ENCODE data around the gene MPPED1. TPM values are rescaled to one million over a fixed set of nuclear protein-coding genes. Genes with fewer than 3 reads are reported as not detected.

MPPED1 gene
- total RNA-seq, 1 experiment from 2014 or later: not detected

DNA sequence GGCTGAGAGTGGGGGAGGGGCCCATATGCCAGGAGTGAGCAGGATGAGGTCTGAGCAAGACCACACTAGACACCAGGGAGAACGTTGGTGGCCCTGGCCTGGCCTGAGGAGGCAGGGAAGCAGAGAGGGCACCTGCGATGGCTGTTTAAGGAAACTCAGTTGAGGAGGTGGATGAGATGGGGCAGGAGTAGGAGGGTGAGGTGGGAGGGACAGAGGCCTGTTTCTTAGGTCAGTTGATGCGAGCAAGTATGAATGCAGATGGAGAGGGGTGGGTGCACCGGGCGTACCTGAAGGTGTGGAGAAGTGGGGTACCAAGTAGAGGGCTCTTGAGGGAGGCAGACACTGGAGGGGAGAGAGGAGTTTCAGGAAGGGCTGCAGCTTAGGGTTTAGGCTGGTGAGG is 10.6 kb upstream of the MPPED1 start:
- no peak for DNase-seq
- Histone ChIP-seq H3K27me3 (no peaks in the 10 kb centered on the region), H3K9me3 (no peaks in the 10 kb centered on the region), H3K4me3 (no peak overlapping the region), H3K36me3 (no peaks in the 10 kb centered on the region)

- H3K9me3 ChIP-seq: no peaks in the 10 kb centered on the region
Measured at GRCh38 chr22:43401661-43402060, 10.2 kb upstream of the MPPED1 start.

DNA sequence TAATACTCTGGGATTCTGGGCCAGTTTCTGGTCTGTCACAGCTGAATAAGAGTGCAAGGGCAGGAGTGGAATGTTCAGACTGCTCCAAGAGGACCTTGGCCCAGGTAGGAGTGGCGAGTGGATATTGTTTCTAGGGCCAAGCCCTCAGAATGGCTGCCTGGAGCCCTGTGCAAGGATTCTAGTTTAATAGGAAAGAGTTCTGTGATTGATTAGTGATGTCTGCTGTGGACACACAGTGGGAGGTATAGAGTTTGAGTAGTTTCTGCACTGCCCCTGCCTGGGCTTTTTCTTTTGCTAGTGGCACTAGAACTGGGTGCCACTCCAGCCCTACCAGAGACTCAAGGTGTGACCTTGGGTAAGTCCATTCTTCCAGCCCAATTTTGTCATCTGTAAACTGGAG is 9.7 kb upstream of the MPPED1 start:
- Histone ChIP-seq H3K27me3 (no peaks in the 10 kb centered on the region), H3K4me3 (no peak overlapping the region), H3K9me3 (no peaks in the 10 kb centered on the region), H3K36me3 (no peaks in the 10 kb centered on the region)
- no peak for DNase-seq

More at GRCh38 chr22:43401661-43402060, 10.2 kb upstream of the MPPED1 start:
- no peaks in the 10 kb centered on the region for H3K36me3 ChIP-seq
- no peak for DNase-seq
- H3K4me3 ChIP-seq: no peak overlapping the region
- no peaks in the 10 kb centered on the region for H3K27me3 ChIP-seq

DNA sequence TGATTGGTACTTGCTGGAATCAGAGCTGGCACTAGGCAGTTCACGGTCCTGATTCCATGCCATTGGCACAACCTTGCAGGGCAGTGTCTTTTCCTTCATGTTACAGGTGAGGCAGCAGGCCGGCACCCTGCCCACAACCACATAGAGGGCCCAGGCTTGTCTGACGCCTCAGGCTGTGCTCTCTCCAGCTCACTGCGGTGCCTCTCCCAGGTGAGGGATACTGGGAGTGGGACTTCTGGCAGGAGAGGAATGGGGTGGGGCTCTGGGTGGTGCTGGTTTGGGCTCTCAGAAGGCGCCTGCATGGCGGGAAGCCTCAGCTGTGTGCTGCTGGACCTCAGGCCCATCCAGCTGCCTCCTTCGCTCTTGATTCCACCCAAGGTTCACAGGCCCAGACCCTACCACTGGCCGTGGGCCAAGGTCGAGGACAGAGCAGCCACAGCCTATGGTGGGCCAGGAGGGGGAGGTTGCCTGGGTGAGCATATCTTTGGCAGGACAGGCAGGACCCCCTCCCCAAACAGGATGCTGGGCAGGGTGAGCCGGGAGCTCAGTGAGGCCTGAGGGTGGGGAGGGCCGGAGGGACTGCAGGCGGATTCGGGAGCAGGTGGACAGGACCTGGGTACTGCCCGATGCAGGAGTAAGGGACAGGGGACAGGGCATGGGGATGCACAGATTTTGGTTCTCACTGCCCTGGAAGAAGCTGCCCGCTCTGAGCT is 7.0 kb upstream of the MPPED1 start:
- Histone ChIP-seq H3K27me3 (no peaks in the 10 kb centered on the region), H3K4me3 (no peak overlapping the region), H3K9me3 (no peaks in the 10 kb centered on the region), H3K36me3 (no peaks in the 10 kb centered on the region)
- DNase-seq: no peak

- Histone ChIP-seq H3K9me3 (no peaks in the 10 kb centered on the region), H3K4me3 (no peak overlapping the region), H3K27me3 (no peaks in the 10 kb centered on the region), H3K36me3 (no peaks in the 10 kb centered on the region)
- DNase-seq: no peak
Measured at GRCh38 chr22:43406186-43406790, 5.5 kb upstream of the MPPED1 start.

GRCh38 chr22:43407591-43407990 is 4.2 kb upstream of the MPPED1 start:
- Histone ChIP-seq H3K36me3 (no peaks in the 10 kb centered on the region), H3K27me3 (peaks cover 5% of the 10 kb centered on the region), H3K4me3 (no peak overlapping the region), H3K9me3 (no peaks in the 10 kb centered on the region)
- DNase-seq: no peak

- H3K9me3 ChIP-seq: no peaks in the 10 kb centered on the region
- no peak for DNase-seq
- no peak overlapping the region for H3K4me3 ChIP-seq
- no peaks in the 10 kb centered on the region for H3K36me3 ChIP-seq
- H3K27me3 ChIP-seq: peaks cover 8% of the 10 kb centered on the region
Measured at GRCh38 chr22:43408009-43408408, 3.8 kb upstream of the MPPED1 start.

GRCh38 chr22:43409046-43409445 is 2.8 kb upstream of the MPPED1 start:
- Histone ChIP-seq H3K36me3 (no peaks in the 10 kb centered on the region), H3K9me3 (no peaks in the 10 kb centered on the region), H3K4me3 (no peak overlapping the region), H3K27me3 (peaks cover 8% of the 10 kb centered on the region)
- no peak for DNase-seq

DNA sequence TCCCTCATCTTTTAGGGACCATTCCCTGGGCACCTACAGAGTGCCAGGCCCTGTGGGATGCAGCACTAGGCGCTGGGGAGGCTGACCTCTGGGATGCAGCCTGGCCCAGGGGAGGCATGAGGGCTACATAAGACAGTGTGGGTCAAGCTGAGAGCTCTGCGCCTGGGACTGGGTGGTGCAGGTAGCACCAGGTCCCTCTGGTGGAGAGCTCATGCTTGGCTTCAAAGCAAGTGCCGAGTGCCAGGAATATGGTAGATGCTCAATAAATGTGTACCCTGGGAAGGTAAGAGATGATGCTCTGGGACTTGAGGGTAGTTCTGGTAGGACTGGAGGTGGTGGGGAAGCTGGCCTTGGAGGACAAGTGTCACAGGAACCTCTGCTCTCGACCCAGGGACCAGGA is 2.0 kb upstream of the MPPED1 start:
- H3K4me3 ChIP-seq: no peak overlapping the region
- no peaks in the 10 kb centered on the region for H3K36me3 ChIP-seq
- H3K9me3 ChIP-seq: no peaks in the 10 kb centered on the region
- peaks cover 8% of the 10 kb centered on the region for H3K27me3 ChIP-seq
- DNase-seq: no peak

GRCh38 chr22:43411040-43411868 is 560 bp upstream of the MPPED1 start:
- DNase-seq: no peak
- Histone ChIP-seq H3K27me3 (peaks cover 13% of the 10 kb centered on the region), H3K36me3 (no peaks in the 10 kb centered on the region), H3K4me3 (no peak overlapping the region), H3K9me3 (no peaks in the 10 kb centered on the region)

DNA sequence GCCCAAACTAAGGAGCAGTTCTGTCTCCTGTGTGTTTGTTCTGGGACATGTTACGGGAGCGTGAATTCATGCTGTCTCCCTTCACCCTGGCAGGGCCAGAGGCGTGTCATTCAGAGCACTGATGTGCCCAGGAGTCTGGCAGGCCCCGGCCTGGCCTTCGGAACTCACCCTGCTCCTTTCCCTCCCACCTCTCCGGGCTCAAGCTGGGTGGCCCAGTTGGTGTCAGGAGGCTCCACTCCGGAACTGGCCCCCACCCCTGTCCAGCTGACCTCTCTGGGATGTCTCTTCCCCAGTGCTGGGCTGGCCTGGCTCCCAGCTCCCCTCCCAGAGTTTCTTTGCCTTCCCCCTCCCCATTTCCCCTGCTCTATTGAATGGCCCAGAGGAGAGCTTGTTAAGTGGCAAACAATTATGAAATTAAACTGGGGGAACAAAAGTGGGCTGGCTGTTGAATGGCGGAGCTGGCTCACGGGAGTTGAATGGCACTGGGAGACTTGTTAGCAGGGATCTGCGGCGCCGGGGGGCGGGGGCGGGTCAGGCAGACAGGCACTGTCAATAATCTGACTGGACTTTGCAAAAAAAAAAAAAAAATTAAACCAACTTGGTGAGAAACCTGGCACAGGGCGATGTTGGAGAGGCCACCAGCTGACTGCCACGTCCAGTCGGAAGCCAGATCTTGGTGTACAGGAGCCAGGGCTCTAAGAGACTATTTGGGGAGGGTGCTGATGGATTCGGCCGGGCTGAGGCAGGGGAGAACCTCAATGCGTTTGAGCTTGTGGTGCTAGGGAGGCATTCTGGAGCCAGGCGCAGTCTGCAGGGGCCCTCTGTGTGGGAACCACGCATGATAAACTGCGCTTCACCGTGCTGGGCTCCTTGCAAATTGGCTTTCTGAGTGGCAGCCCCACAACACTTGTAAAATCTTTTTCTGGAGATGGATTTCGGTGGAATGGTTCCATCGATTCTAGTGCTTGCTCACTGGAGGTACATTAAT is 1.3 kb downstream of the MPPED1 start:
- Histone ChIP-seq H3K4me3 (no peak overlapping the region), H3K27me3 (peaks cover 13% of the 10 kb centered on the region), H3K9me3 (no peaks in the 10 kb centered on the region), H3K36me3 (no peaks in the 10 kb centered on the region)
- no peak for DNase-seq

DNA sequence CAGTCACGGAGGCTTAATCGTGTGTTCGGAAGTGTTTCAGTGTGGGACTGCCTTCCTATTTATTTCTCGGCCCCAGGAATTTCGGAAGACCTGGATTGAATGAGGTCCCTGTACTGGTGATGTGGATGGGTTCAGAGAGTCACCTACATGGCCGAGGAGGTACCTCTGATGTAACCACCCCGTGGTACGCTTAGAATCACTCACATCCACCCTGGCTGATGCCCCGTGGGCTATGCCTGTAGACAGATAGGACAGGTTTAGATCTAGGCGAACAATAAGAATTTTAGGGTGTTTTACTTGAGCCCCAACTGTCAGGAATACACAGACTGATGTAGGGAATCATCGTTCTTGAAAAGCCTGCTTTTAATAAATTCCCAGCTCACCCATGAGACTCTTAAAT is 2.0 kb downstream of the MPPED1 start:
- H3K27me3 ChIP-seq: peaks cover 13% of the 10 kb centered on the region

DNA sequence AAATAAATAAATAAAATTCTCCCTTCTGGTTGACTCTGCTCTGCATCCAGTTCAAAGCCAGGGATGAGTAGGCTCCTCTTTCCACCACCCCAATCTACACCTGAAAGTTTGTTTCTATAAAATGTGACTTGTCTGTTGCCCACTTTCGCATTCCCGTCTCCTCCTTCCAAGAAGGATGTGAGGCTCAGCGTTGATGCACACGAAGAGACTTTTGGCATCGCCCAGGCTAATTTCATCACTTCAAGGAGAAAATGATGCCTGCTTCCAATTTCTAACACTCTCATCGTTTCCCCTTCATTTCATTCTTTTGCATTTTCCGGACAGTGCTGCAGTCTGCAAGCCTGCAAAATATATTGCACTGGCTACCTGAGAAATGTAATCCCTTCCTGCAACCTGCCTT is 3.9 kb downstream of the MPPED1 start:
- H3K36me3 ChIP-seq: no peaks in the 10 kb centered on the region
- DNase-seq: no peak
- no peaks in the 10 kb centered on the region for H3K9me3 ChIP-seq
- H3K4me3 ChIP-seq: no peak overlapping the region
- H3K27me3 ChIP-seq: peaks cover 13% of the 10 kb centered on the region

More for the DNA sequence above, 2.0 kb downstream of the MPPED1 start:
- no peaks in the 10 kb centered on the region for H3K36me3 ChIP-seq
- H3K9me3 ChIP-seq: no peaks in the 10 kb centered on the region
- no peak overlapping the region for H3K4me3 ChIP-seq
- DNase-seq: no peak

GRCh38 chr22:43417555-43417954 is 5.7 kb downstream of the MPPED1 start:
- no peaks in the 10 kb centered on the region for H3K9me3 ChIP-seq
- H3K27me3 ChIP-seq: peaks cover 8% of the 10 kb centered on the region
- DNase-seq: no peak
- H3K36me3 ChIP-seq: no peaks in the 10 kb centered on the region
- no peak overlapping the region for H3K4me3 ChIP-seq

DNA sequence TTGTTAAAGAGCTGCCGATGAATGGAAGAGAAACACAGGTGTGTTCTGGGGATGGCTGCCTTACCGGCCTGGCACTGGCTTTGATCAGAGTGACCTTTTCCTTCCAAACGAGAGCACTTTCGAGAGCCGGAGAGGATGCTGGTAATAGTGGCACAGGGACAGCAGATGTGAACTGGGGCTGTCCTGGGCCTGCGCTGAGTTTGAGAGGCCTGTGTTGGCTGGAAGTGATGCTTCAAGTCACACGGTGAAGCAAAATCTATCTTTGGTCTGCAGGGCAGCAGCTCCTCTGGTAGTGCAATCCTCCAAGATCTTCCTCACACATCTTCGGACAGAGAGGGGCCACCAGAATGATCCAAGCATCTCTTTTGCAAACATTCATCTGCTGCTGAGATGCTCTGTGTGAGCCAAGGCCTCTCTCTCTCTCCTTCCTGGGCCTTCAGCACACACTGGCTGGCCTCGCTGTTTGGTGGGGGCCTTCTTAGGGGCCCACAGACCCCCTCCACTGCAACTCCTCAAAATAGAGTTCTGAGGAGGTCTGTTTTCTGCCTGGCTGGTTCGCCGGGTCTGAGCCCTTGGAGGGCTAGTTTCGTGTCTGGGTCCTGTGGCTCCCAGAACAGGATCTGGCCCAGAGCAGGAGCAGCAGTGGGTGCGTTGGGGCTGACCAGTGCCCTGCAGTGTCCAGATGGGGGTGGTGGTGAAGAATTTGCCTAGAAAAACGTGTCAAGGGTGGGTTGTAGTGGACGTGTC is 6.4 kb downstream of the MPPED1 start:
- DNase-seq: no peak
- H3K36me3 ChIP-seq: no peaks in the 10 kb centered on the region
- H3K27me3 ChIP-seq: peaks cover 5% of the 10 kb centered on the region
- no peaks in the 10 kb centered on the region for H3K9me3 ChIP-seq
- H3K4me3 ChIP-seq: no peak overlapping the region

All from MG63 (cell line).